ENCODE measurements around the gene PCNX1. TPM values are rescaled to one million over a fixed set of nuclear protein-coding genes. Genes with fewer than 3 reads are reported as not detected.

Gene PCNX1
- total RNA-seq, 2 experiments from 2014 or later: 32.7 to 42.6 TPM

- ChIA-PET POLR2A (interaction anchor here (0.8 to 1.3 kb wide), 3 partner anchors 10 to 616 kb away, joined by 3 read pairs; no protein-coding TSS in a partner anchor), CTCF (interaction anchor here (0.6 to 3.4 kb wide), 26 partner anchors 9 to 717 kb away, joined by 3 to 36 read pairs (median 4); no protein-coding TSS in a partner anchor)
- TF ChIP-seq CTCF (IDR thresholded peaks at IDR 0.05): no peak
- Mint-ChIP-seq H3K4me3 (no peak overlapping the region), H3K36me3 (ENCODE audit: low read depth) (no peaks in the 10 kb centered on the region), H3K27me3 (peaks cover 2% of the 10 kb centered on the region), H3K27ac (no peak overlapping the region), H3K4me1 (ENCODE audit: low read depth) (peaks cover 14% of the 10 kb centered on the region), H3K9me3 (no peaks in the 10 kb centered on the region)
- no peak for ATAC-seq
- no peak for DNase-seq
- intact Hi-C loops (cut with micrococcal nuclease): loop anchor here (2.0 kb wide), 1 partner anchor 615 kb away; no protein-coding TSS in a partner anchor
Observed at GRCh38 chr14:71137536-71138447, 230.5 kb downstream of the PCNX1 start.

- Mint-ChIP-seq H3K9me3 (no peaks in the 10 kb centered on the region), H3K36me3 (ENCODE audit: low read depth) (peaks cover 3% of the 10 kb centered on the region), H3K27me3 (no peaks in the 10 kb centered on the region), H3K27ac (no peak overlapping the region), H3K4me1 (ENCODE audit: low read depth) (peaks cover 23% of the 10 kb centered on the region), H3K4me3 (no peak overlapping the region)
- DNase-seq (peak; percentile 68), ATAC-seq (no peak)
- ChIA-PET POLR2A (interaction anchor here (0.8 to 1.3 kb wide), 3 partner anchors 11 to 615 kb away, joined by 3 read pairs; no protein-coding TSS in a partner anchor), CTCF (interaction anchor here (0.5 to 3.4 kb wide), 28 partner anchors 8 to 716 kb away, joined by 3 to 36 read pairs (median 3); no protein-coding TSS in a partner anchor)
- TF ChIP-seq CTCF (IDR thresholded peaks at IDR 0.05): peak; percentile 97
- intact Hi-C loops (cut with micrococcal nuclease): loop anchor here (2.0 kb wide), 1 partner anchor 614 kb away; no protein-coding TSS in a partner anchor
Observed at GRCh38 chr14:71138448-71139293, 231.4 kb downstream of the PCNX1 start.

GRCh38 chr14:71139294-71139946 lies 232.2 kb downstream of the PCNX1 start:
- Mint-ChIP-seq H3K27me3 (no peaks in the 10 kb centered on the region), H3K4me1 (ENCODE audit: low read depth) (peaks cover 28% of the 10 kb centered on the region), H3K27ac (no peak overlapping the region), H3K4me3 (no peak overlapping the region), H3K9me3 (no peaks in the 10 kb centered on the region), H3K36me3 (ENCODE audit: low read depth) (peaks cover 3% of the 10 kb centered on the region)
- TF ChIP-seq CTCF (IDR thresholded peaks at IDR 0.05): peak; percentile 7
- intact Hi-C loops (cut with micrococcal nuclease): loop anchor here (2.0 kb wide), 1 partner anchor 613 kb away; no protein-coding TSS in a partner anchor
- DNase-seq (no peak), ATAC-seq (no peak)
- ChIA-PET CTCF (interaction anchor here (0.5 to 3.4 kb wide), 13 partner anchors 21 to 613 kb away, joined by 3 to 36 read pairs (median 4); no protein-coding TSS in a partner anchor), POLR2A (no interaction called here)

GRCh38 chr14:71140157-71140556 lies 232.9 kb downstream of the PCNX1 start:
- intact Hi-C loops (cut with micrococcal nuclease): loop anchor here (5.0 kb wide), 1 partner anchor 127 kb away; no protein-coding TSS in a partner anchor
- ATAC-seq: no peak

More at GRCh38 chr14:71140157-71140556, 232.9 kb downstream of the PCNX1 start:
- ChIA-PET POLR2A (no interaction called here), CTCF (interaction anchor here (0.9 to 3.6 kb wide), 2 partner anchors 182 to 612 kb away, joined by 3 to 37 read pairs; no protein-coding TSS in a partner anchor)
- H3K27me3 Mint-ChIP-seq: no peaks in the 10 kb centered on the region
- no peak overlapping the region for H3K4me3 Mint-ChIP-seq
- H3K27ac Mint-ChIP-seq: no peak overlapping the region
- peaks cover 28% of the 10 kb centered on the region for H3K4me1 Mint-ChIP-seq (ENCODE audit: low read depth)
- H3K9me3 Mint-ChIP-seq: no peaks in the 10 kb centered on the region
- DNase-seq: no peak
- H3K36me3 Mint-ChIP-seq (ENCODE audit: low read depth): peaks cover 3% of the 10 kb centered on the region
- no peak for TF ChIP-seq CTCF (IDR thresholded peaks at IDR 0.05)

Measured in activated CD8-positive, alpha-beta T cell treated with anti-CD3 and anti-CD28 coated beads for 36 hours (primary cell).